Measurements from ENCODE around the gene BRD3OS. TPM values are rescaled to one million over a fixed set of nuclear protein-coding genes. Genes with fewer than 3 reads are reported as not detected.

The BRD3OS gene
- total and polyA plus RNA-seq, 10 of the 15 experiments (the other 5 are each of a cell fraction or from before 2014, with no cell fraction given) = 2.1 to 13.7 (median 10.7) TPM

GRCh38 chr9:133991964-133992779, 33.1 kb upstream of the BRD3OS start, which contains the start of gene VAV2 (continued):
- TF ChIP-seq NR2F1 (conservative IDR thresholded peaks at IDR 0.05) (peak; percentile 77), MTA3 (IDR thresholded peaks at IDR 0.05; ENCODE audit: borderline replicate concordance, low read length) (no peak), TBL1XR1 (IDR thresholded peaks at IDR 0.05; ENCODE audit: low read depth, low read length) (no peak), RAD21 (IDR thresholded peaks at IDR 0.05; ENCODE audit: insufficient read depth, low read depth, low read length) (no peak), BRCA1 (IDR thresholded peaks at IDR 0.05; ENCODE audit: low read depth, low read length) (no peak), RFX5 (IDR thresholded peaks at IDR 0.05; ENCODE audit: low read depth, low read length) (no peak), RBBP5 (conservative IDR thresholded peaks at IDR 0.05) (no peak), ZSCAN29 (IDR thresholded peaks at IDR 0.05) (no peak), EGR1 (IDR thresholded peaks at IDR 0.05; ENCODE audit: borderline replicate concordance in 1 of 2, low read depth in 2 of 2, low read length in 2 of 2) (peak in 1 of 2 experiments; percentile 90; a peak in 2 of 3 replicates), TCF7 (IDR thresholded peaks at IDR 0.05; ENCODE audit: borderline replicate concordance) (no peak), IKZF2 (IDR thresholded peaks at IDR 0.05) (no peak), ZBED1 (IDR thresholded peaks at IDR 0.05; ENCODE audit: borderline replicate concordance) (no peak), MXI1 (IDR thresholded peaks at IDR 0.05; ENCODE audit: low read depth, low read length) (peak; percentile 79; the same call in 1 of the 2 replicates), RAD51 (IDR thresholded peaks at IDR 0.05) (no peak), JUNB (IDR thresholded peaks at IDR 0.05) (no peak), CBX5 (IDR thresholded peaks at IDR 0.05; ENCODE audit: low read depth) (no peak), CREM (IDR thresholded peaks at IDR 0.05; ENCODE audit: low read depth) (no peak; the same call in 1 of the 2 replicates), BACH1 (IDR thresholded peaks at IDR 0.05; ENCODE audit: borderline replicate concordance) (peak; percentile 46; the same call in 1 of the 2 replicates), ETV6 (conservative IDR thresholded peaks at IDR 0.05 in 1 of 2, IDR thresholded peaks at IDR 0.05 in 1 of 2; ENCODE audit: borderline replicate concordance in 1 of 2, low read depth in 1 of 2) (no peak), CHD4 (IDR thresholded peaks at IDR 0.05) (no peak), CTCF (IDR thresholded peaks at IDR 0.05 in 2 of 3, conservative IDR thresholded peaks at IDR 0.05 in 1 of 3; ENCODE audit: control insufficient read depth in 2 of 3, extremely low read depth in 1 of 3, insufficient read depth in 1 of 3, low read depth in 3 of 3, low read length in 3 of 3) (no peak), KLF5 (IDR thresholded peaks at IDR 0.05; ENCODE audit: partially characterized antibody) (no peak)
- TF ChIP-seq, protein P1, sequence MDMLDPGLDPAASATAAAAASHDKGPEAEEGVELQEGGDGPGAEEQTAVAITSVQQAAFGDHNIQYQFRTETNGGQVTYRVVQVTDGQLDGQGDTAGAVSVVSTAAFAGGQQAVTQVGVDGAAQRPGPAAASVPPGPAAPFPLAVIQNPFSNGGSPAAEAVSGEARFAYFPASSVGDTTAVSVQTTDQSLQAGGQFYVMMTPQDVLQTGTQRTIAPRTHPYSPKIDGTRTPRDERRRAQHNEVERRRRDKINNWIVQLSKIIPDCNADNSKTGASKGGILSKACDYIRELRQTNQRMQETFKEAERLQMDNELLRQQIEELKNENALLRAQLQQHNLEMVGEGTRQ (IDR thresholded peaks at IDR 0.05; ENCODE audit: borderline replicate concordance, low read depth, low read length) = no peak
- TF ChIP-seq, protein P2, sequence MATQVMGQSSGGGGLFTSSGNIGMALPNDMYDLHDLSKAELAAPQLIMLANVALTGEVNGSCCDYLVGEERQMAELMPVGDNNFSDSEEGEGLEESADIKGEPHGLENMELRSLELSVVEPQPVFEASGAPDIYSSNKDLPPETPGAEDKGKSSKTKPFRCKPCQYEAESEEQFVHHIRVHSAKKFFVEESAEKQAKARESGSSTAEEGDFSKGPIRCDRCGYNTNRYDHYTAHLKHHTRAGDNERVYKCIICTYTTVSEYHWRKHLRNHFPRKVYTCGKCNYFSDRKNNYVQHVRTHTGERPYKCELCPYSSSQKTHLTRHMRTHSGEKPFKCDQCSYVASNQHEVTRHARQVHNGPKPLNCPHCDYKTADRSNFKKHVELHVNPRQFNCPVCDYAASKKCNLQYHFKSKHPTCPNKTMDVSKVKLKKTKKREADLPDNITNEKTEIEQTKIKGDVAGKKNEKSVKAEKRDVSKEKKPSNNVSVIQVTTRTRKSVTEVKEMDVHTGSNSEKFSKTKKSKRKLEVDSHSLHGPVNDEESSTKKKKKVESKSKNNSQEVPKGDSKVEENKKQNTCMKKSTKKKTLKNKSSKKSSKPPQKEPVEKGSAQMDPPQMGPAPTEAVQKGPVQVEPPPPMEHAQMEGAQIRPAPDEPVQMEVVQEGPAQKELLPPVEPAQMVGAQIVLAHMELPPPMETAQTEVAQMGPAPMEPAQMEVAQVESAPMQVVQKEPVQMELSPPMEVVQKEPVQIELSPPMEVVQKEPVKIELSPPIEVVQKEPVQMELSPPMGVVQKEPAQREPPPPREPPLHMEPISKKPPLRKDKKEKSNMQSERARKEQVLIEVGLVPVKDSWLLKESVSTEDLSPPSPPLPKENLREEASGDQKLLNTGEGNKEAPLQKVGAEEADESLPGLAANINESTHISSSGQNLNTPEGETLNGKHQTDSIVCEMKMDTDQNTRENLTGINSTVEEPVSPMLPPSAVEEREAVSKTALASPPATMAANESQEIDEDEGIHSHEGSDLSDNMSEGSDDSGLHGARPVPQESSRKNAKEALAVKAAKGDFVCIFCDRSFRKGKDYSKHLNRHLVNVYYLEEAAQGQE (IDR thresholded peaks at IDR 0.05; ENCODE audit: low read depth, low read length) = no peak
- TF ChIP-seq, protein P3, sequence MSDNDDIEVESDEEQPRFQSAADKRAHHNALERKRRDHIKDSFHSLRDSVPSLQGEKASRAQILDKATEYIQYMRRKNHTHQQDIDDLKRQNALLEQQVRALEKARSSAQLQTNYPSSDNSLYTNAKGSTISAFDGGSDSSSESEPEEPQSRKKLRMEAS (IDR thresholded peaks at IDR 0.05; ENCODE audit: low read depth, low read length) = 0 out of 2 replicates have a peak, but pooled peaks have one; percentile 31

Data from GM12878 (cell line).